ENCODE data around the gene TRUB2. TPM values are rescaled to one million over a fixed set of nuclear protein-coding genes. Genes with fewer than 3 reads are reported as not detected.

The TRUB2 gene
- total and polyA plus RNA-seq, 2 of the 13 experiments (the other 11 are each of a cell fraction or from before 2014, with no cell fraction given) = 22.3 to 41.2 TPM

GRCh38 chr9:128274245-128274644 is 48.0 kb downstream of the TRUB2 start (continued):
- TF ChIP-seq, protein P1, sequence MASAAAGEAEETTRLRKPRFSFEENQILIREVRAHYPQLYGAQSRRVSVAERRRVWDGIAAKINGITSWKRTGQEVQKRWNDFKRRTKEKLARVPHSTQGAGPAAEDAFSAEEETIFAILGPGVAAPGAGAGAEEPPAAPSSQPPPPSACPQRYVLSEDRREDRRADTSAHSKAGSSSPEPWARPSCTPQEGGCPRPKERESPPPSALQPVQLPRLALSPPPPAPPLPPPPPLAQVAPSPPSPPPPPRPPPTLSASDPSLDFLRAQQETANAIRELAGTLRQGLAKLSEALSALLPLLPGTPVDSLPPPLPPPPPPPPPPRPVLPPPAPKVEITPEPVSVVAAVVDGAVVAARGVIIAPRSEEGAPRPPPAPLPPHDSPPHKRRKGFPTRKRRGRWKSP (CRISPR knock-in tag; IDR thresholded peaks at IDR 0.05) = no peak
- TF ChIP-seq, protein P2, sequence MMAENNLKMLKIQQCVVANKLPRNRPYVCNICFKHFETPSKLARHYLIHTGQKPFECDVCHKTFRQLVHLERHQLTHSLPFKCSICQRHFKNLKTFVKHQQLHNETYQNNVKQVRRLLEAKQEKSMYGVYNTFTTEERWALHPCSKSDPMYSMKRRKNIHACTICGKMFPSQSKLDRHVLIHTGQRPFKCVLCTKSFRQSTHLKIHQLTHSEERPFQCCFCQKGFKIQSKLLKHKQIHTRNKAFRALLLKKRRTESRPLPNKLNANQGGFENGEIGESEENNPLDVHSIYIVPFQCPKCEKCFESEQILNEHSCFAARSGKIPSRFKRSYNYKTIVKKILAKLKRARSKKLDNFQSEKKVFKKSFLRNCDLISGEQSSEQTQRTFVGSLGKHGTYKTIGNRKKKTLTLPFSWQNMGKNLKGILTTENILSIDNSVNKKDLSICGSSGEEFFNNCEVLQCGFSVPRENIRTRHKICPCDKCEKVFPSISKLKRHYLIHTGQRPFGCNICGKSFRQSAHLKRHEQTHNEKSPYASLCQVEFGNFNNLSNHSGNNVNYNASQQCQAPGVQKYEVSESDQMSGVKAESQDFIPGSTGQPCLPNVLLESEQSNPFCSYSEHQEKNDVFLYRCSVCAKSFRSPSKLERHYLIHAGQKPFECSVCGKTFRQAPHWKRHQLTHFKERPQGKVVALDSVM (CRISPR knock-in tag; IDR thresholded peaks at IDR 0.05) = peak; percentile 74; the same call in 1 of the 2 replicates
- 0 out of 2 replicates have a peak, but pooled peaks have one; percentile 31 for TF ChIP-seq ARID2 (CRISPR knock-in tag; IDR thresholded peaks at IDR 0.05; ENCODE audit: borderline replicate concordance)
- no peak for TF ChIP-seq IKZF1 (IDR thresholded peaks at IDR 0.05)
- TF ChIP-seq EED (CRISPR knock-in tag; IDR thresholded peaks at IDR 0.05) = no peak
- no peak for TF ChIP-seq ZFP36L1 (CRISPR knock-in tag; IDR thresholded peaks at IDR 0.05)
- TF ChIP-seq SP2 (CRISPR knock-in tag; IDR thresholded peaks at IDR 0.05) = no peak
- no peak for TF ChIP-seq THAP7 (CRISPR knock-in tag; IDR thresholded peaks at IDR 0.05)
- no peak for TF ChIP-seq ZNF451 (CRISPR knock-in tag; IDR thresholded peaks at IDR 0.05)
- TF ChIP-seq PAXIP1 (CRISPR knock-in tag; conservative IDR thresholded peaks at IDR 0.05) = no peak
- no peak for TF ChIP-seq ZNF552 (CRISPR knock-in tag; IDR thresholded peaks at IDR 0.05; ENCODE audit: borderline replicate concordance)
- no peak for TF ChIP-seq ZNF839 (CRISPR knock-in tag; IDR thresholded peaks at IDR 0.05; ENCODE audit: borderline replicate concordance)
- no peak for TF ChIP-seq NR2C2 (CRISPR knock-in tag; IDR thresholded peaks at IDR 0.05; ENCODE audit: borderline replicate concordance)
- TF ChIP-seq ZNF160 (CRISPR knock-in tag; IDR thresholded peaks at IDR 0.05) = no peak
- no peak for TF ChIP-seq DR1 (CRISPR knock-in tag; IDR thresholded peaks at IDR 0.05)
- TF ChIP-seq ZNF772 (CRISPR knock-in tag; IDR thresholded peaks at IDR 0.05) = no peak
- no peak for TF ChIP-seq HMG20A (CRISPR knock-in tag; IDR thresholded peaks at IDR 0.05; ENCODE audit: borderline replicate concordance)
- TF ChIP-seq, protein P3, sequence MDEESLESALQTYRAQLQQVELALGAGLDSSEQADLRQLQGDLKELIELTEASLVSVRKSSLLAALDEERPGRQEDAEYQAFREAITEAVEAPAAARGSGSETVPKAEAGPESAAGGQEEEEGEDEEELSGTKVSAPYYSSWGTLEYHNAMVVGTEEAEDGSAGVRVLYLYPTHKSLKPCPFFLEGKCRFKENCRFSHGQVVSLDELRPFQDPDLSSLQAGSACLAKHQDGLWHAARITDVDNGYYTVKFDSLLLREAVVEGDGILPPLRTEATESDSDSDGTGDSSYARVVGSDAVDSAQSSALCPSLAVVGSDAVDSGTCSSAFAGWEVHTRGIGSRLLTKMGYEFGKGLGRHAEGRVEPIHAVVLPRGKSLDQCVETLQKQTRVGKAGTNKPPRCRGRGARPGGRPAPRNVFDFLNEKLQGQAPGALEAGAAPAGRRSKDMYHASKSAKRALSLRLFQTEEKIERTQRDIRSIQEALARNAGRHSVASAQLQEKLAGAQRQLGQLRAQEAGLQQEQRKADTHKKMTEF (CRISPR knock-in tag; IDR thresholded peaks at IDR 0.05) = no peak
- no peak for TF ChIP-seq DNMT1 (CRISPR knock-in tag; IDR thresholded peaks at IDR 0.05)
- TF ChIP-seq, protein P4, sequence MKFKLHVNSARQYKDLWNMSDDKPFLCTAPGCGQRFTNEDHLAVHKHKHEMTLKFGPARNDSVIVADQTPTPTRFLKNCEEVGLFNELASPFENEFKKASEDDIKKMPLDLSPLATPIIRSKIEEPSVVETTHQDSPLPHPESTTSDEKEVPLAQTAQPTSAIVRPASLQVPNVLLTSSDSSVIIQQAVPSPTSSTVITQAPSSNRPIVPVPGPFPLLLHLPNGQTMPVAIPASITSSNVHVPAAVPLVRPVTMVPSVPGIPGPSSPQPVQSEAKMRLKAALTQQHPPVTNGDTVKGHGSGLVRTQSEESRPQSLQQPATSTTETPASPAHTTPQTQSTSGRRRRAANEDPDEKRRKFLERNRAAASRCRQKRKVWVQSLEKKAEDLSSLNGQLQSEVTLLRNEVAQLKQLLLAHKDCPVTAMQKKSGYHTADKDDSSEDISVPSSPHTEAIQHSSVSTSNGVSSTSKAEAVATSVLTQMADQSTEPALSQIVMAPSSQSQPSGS (CRISPR knock-in tag; IDR thresholded peaks at IDR 0.05) = no peak
- TF ChIP-seq CENPT (CRISPR knock-in tag; IDR thresholded peaks at IDR 0.05; ENCODE audit: low read depth) = no peak
